HG03565 (cell line): ENCODE results near the gene PRKCB.
A peak's percentile ranks its signal among the peaks of the same experiment; 100 is the strongest.

ENCODE experiments used
- ATAC-seq: cut with Tn5 transposase; IDR thresholded peaks from one replicate; pipeline ENCODE4 v1.9.1; 2021; ENCODE audit warnings: mild to moderate bottlenecking, moderate library complexity; ENCODE audit not compliant: unreplicated experiment

The PRKCB gene

DNA sequence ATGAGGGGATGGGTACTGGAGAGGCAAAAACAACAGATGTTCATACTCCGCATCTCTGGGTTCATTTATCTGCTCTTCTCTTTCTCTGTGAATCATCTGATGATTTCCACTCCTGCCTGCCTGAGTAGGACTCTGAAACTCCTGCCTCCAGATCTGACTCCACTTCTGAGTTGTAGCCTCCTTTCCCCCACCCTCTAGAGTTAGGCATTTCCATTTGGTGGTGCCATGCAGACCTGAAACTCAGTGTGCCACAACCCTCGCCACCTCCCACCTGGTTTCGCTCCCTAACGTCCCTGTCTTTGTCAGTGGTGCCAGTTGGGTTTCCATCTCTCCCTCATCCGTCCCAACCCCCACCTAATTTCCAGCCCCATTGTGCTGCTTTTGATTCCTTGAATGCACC is 126.2 kb downstream of the PRKCB start:
- no peak for ATAC-seq

DNA sequence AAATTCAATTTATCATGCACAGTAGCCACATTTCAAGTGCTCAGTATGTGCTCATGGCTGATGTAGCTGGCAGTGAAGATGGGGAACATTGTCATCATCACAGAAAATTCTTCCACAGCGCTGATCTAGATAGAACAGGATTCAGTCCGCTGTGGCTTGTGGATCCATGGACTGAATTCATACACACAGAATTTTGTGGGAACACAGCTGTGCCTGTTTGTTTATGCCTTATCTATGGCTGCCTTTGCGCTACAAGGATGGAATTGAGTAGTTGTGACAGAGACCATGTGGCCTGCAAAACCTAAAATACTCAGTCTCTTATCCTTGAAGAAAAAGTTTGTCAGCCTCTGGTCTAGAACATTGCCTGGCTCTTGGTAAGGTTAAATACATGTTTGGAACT is 128.4 kb downstream of the PRKCB start:
- no peak for ATAC-seq

DNA sequence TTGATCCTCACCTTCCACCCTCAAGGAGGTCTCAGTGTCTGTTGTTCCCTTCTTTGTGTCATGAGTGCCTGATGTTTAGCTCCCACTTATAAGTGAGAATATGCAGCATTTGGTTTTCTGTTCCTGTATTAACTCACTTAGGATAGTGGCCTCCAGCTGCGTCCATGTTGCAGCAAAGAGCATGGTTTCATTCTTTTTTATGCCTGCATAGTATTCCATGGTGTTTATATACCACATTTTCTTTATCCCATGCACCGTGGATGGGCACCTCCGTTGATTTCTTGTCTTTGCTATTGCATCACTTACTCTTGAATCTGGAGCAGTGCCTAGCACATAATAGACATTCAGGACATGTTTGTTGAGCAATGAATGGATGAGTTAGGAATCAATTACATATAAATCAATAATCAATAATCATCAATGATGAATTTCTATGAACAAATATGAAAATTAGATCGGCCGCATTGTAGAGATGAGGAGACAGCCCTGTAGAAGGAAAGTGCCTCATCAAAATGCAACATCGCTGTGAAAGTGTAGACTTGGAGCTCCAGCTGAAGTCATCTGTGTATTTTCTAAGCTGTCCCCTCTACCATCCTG is 129.5 kb downstream of the PRKCB start:
- no peak for ATAC-seq

DNA sequence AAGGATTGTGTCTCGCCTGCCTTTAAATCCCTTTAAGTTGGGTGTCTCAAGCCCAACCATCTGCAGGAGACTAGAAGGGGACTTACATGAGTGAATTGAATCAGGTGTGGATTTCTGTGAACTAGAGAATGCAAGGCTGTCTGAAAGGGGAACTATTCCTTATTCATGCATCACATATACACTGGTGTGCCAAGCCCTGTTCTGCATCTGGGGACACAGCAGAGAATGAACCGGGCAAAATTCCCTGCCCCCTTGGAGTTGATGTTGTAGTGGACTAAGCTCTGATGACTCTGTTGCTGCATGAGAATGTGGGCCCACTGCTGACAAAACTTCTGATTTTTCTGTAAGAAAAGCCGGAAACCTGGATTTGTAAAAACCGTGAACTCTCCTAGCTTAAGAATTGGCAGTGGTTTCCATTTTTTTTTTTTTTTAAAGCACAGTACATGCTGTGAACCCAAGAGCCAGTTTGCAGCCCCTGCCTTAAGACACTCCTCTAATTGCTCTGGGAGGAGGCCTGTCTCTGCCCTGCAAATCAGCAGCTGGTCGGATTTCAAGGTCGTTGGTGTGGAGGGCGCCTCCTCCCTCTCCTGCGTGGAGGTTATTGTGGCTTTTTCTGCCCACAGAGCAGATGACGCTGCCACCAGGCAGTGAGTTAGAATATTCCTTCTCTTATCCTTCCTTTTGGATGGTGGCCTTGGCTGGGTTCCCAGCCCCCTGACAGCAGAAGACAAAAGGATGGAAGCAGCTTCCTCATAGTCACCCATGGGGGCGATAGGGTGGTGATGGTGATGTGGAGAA is 131.0 kb downstream of the PRKCB start:
- ATAC-seq = no peak

DNA sequence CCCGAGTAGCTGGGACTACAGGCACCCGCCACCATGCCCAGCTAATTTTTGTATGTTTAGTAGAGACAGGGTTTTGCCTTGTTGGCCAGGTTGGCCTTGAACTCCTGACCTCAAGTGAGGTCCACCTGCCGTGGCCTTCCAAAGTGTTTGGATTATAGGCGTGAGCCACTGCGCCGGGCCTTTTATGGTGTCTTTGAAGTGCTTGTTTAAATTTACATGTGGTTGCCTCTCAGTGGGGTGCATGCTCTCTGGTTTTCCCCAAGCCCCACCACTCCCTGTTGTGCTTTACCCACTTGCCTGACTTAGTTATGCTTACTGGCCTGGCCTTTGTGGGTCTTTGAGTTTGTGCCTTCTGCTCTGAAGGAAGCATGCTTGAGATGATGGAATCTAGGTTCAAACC is 132.0 kb downstream of the PRKCB start:
- no peak for ATAC-seq

DNA sequence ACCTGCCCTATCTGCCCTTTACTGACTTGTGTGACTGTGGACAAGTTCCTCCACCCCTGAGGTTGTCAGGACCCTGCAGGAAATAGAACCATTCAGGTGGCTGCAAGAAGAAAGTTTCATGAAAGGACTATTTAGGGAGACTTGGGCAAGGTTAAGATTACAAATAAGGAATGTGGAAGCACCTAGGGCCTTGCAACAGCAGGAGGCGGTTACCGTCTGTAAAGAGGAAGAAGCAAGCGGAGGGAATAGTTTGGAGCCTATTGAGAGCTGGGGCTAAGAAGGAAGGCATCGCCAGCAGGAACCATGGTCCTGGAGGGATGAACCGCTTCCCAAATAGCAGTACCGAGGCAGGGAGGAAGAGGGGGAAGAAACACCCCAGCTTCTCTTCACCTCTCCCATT is 132.4 kb downstream of the PRKCB start:
- no peak for ATAC-seq

DNA sequence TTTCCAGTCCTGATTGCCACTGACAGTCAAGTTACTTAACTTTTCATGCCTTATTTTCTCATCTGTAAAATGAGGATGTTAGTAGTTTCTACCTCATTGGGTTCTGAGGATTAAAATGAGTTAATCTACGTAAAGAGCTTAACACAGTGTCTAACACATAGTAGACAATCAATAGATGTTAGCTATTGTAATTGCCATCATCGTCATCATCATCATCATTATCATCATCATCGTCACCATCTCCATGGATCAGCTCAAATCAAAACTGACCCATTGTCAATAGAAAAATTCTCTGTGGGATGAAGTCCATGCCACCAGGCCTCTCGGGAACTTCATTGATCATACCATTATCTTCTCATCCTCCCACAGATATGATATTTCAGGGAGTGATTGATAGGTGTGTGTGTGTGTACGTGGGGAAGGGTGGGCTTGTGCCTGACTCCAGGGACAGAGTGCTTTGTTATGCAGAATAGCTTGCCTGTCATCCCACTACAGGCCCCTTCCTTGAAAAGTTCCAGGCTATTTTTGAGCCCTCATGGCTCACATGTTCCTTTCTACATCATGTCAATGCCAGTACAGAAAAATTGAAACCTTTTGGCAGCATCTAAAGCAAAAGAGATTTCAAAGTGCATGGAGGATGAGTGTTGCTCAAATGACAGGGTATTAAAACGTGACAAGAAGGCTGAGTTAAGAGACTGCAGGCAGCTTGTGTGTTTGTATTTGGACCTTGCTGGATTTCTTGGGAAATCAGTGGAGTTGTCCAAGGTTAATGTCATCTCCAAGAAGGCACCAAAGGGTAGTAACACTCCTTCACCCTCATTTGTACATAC is 133.9 kb downstream of the PRKCB start:
- no peak for ATAC-seq

DNA sequence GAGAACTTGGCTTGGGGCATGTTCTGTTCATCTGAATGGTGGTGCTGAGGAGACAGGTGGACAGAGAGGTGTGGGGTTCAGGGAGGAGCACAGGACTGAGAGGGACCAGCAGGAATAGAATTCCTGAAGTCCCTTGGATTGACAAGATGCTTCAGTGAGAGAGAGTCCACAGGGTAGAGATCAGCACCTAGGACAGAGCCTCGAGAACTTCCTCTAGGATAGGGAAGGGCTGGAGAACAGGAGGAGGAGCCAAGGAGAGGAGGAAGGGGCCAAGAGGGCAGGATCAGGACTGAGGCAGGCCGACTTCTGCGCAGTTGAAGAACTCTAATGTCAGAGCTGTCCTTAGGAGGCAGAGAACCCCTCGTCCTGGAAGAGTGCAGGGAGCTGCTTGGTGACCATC is 138.4 kb downstream of the PRKCB start:
- ATAC-seq = no peak

DNA sequence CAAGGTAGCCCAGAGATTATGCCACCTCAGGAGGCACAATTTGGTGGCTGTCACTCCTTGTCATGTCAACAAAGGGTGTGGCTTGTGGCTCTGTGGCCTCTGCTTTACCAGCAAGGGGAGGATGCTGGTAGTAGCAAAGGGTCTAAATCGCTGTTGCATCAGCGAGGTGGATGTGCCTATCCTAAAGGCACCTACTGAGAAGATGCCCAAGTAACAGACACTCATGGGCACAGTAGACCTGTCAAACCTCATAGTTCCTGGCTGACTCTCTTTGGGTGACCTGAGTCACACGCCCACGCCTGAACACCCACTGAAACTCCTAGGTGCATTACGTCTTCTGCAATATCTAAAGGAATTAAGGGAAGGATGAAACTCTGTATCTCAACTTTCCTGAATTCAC is 139.5 kb downstream of the PRKCB start:
- no peak for ATAC-seq

DNA sequence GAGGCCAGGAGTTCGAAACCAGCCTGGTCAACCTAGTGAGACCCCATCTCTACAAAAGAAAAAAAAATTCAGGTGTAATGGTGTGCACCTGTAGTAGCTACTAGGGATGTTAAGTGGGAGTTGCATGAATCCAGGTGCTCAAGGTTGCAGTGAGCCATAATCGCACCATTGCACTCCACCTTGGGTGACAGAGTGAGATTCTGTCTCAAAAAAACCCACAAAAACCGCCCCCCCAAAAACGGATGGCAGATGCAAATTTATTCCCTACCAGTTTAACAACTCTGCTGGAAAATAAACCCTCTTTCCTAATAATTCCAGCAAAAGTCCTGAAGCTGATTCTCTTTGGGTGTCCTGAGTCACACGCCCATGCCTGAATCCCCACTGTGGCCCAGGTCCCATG is 140.3 kb downstream of the PRKCB start:
- no peak for ATAC-seq

DNA sequence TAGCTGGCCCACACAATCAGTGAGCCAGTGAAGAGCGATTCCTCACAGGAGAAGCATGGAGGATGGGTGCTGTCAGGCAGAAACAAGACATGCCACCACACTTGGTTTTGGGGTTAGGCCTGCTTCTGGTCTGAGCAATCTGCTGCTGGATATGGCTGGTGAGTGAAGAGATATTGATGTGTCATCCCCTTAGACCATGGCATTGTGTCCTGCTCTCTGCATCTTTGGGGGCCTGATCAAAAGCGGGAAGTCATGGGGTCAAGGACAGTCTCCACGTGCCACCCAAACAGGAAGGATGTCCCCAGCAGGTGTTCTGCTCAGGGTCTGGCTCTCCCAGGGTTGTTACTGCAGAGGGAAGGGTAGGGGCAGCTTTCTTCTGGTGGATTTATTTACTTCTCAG is 140.7 kb downstream of the PRKCB start:
- ATAC-seq = no peak

DNA sequence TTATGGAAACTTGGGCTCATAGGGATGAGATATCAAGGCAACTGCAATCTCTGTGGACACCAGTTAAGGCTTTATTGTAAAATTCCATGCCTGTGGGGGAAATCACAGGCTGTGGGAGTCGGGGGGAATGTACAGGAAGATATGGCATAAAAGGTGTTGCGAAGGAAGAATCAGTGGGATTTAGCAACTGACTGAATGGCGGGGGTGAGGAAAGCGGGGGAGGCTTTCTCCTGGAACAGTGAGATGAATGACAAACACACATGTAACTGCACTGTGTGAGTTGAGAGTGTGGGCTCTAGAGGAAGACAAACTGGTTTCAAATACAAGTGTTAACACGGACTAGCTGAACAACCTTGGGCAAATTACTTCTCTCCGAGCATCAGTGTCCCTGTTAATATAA is 143.7 kb downstream of the PRKCB start:
- ATAC-seq = no peak

DNA sequence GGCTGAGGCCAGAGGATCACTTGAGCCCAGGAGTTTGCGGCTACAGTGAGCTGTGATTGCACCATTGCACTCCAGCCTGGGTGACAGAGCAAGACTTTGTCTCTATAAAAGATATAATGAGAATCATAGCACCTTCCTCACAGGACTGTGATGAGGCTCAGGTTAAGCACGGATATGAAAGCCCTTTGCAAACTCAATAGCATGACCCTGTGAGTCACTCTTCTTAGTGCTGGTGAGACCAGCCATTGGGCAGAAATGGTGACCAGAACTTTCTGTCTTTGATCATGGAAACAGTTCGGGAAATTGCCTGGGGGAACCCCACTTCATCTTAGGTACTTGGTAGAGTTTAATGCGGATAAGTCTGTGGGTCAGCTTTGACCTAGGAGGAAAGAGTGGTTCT is 144.2 kb downstream of the PRKCB start:
- ATAC-seq = no peak

DNA sequence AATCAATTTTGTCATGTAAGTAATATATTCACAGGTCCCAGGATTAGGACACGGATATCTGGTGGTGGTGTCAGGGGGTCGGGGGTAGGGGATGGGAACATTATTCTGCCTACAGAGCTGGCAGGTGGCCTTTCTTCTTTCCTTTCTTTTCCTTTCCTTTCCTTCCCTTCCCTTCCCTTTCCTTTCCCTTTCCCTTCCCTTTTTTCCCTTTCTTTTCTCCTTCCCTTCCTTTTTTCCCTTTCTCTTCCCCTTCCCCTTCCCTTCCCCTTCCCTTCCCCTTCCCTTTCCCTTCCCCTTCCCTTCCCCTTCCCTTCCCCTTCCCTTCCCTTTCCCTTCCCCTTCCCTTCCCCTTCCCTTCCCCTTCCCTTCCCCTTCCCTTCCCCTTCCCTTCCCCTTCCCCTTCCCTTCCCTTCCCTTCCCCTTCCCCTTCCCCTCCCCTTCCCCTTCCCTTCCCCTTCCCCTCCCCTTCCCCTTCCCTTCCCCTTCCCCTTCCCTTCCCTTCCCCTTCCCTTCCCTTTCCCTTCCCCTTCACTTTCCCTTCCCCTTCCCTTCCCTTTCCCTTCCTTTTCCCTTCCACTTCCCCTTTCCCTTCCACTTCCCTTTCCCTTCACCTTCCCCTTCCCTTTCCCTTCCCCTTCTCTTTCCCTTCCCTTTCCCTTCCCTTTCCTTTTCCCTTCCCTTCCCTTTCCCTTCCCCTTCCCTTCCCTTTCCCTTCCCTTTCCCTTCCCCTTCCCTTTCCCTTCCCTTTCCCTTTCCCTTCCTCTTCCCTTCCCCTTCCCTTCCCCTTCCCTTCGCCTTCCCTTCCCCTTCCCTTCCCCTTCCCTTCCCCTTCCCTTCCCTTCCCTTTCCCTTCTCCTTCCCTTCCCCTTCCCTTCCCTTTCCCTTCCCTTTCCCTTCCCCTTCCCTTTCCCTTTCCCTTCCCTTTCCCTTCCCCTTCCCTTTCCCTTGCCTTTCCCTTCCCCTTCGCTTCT is 145.9 kb downstream of the PRKCB start:
- ATAC-seq = no peak

DNA sequence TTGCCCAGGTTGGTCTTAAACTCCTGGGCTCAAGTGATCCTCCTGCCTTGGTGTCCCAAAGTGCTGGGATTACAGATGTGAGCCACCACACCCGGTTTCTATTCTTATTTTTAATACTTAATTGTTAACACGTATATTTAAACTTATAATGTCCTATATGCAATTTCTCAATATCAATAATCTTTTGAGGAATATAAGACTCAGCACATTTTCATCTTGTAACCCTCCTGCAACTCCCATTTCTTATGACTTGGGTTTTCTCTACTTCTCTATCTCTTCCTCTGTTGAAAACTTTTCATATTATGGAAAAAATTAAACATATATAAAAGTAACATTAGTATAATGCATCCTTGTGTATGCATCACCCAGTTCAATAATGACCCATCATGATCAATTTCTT is 150.7 kb downstream of the PRKCB start:
- no peak for ATAC-seq

DNA sequence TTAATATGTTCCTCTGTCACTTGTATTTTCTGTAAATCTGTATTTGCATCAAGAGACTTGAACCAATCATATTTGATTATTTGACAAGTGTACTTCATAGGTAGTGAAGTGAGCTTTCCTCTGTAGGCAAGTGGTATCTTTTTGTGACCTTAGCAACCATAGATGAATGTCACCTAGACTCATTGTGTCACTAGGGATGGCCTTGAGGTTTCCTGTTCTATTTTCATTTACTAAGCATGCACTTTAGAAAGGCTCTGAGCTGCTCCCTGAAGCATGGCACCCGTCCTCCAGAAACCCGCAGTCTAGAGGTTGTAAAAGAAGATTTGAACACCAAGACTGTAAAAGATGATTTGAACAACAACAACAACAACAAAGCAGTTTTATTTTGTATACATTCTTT is 151.7 kb downstream of the PRKCB start:
- ATAC-seq = peak; percentile 96

DNA sequence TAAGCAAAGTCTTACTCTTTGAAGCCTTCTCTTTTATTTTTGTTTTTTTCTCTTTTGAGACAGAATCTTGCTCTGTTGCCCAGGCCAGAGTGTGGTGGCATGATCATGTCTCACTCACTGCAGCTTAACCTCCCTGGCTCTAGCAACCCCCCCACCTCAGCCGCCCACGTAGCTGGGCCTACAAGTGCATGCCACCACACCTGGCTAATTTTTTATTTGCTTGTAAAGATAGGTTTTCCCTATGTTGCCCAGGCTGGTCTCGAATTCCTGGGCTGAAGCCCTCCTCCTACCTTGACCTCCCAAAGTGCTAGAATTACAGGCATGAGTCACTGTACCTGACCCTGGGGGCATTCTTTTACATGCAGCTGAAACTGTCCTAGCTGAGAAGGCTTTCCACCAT is 154.7 kb downstream of the PRKCB start:
- ATAC-seq = no peak

DNA sequence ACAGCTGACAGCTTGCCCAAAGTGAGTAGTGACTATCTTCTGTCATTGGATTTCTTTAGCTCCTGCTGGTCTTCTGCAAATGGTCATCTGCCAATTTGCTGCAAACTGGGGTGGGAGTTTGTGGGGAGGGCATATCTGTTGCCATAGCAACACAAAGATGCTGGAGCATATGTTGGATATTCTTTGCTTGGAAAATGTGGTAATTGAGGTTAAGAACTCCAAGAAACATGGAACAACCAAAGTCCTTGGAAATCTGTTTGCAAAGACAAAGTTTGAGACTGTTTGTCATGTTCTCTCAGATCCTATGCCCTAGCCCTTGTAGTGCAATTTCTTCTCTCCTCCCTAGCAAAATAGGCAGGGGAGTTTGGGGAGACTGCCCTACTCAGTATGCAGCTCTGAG is 155.3 kb downstream of the PRKCB start:
- ATAC-seq = no peak

DNA sequence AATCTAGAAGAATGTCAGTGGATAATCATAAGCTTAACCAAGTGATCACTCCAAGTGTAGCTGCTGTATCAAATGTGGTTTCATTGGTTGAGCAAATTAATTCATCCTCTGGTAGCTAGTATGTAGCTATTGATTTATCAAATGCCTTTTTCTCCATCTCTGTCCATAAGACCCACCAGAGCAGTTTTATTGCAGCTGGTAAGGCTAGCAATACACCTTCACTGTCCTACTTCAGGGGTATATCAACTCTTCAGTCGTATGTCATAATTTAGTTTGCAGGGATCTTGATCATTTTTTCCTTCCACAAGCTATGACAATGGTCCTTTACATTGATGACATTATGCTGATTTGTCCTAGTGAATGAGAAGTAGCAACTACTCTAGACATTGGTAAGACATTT is 158.8 kb downstream of the PRKCB start:
- ATAC-seq = no peak

DNA sequence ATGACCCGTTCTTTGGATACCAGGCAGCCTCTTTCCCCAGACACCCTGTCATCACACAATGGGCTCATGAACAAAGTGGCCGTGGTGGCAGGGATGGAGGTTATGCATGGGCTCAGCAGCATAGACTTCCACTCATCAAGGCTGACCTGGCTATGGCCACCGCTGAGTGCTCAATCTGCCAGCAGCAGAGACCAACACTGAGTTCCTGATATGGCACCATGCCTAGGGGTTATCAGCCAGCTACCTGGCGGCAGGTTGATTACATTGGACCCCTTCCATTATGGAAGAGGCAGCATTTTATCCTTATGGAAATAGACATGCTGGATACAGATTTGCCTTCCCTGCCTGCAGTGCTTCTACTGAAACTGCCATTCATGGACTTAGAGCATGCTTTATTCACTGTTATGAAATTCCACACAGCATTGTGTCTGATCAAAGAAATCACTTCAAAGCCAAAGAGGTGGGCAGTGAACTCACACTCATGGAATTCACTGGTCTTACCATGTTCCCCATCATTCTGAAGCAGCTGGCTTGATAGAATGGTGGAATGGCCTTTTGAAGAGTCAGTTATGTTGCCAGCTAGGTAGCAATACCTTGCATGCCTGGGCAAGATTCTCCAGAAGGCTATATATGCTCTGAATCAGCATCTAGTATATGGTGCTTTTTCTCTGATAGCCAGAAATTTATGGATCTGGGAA is 160.6 kb downstream of the PRKCB start:
- ATAC-seq = no peak
